Stromal cell of bone marrow (primary cell): ENCODE results near the gene HES5.
"Not testable (repeated sequence)": the region's sequence is repeated elsewhere in the genome, so short reads cannot be mapped to it uniquely, and the experiment has no call there.

Experiments used
- DNase-seq: peaks from one replicate; pipeline ENCODE4 v3.0.0-alpha.2; 2012; ENCODE audit warnings: low read depth

HES5 gene

GRCh38 chr1:2529784-2530512, at the start of gene HES5:
Gene HES5 (minus strand): TSS chr1:2530263. CDS start chr1:2530164, 99 bp downstream.
- no peak for DNase-seq

- DNase-seq, result no peak
Observed at GRCh38 chr1:2578758-2579118, 48.7 kb upstream of the HES5 start.

DNA sequence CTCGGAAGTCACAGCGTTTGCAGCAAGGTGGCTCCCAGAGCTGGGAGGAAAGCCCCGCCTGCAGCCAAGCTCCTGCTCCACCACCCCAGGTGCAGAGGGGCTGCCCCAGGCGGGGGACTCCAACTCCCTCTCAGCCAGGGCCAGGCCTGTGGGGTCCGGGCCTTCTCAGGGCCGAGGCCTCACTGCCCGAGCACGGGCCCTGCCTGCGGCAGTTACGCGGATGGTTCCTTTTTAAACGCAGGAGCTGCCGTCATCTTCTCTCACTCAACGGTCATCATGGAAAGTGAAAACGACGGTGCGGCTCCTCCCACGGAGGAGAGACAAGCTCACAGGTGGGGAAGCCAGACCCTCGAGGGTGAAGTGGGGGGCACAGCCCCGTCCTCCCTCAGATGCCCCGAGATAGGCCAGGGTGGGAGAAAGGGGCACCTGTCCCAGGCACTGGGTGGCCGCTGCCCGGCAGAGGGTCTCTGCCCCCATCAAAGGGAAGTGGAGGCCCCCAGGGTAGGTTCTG, 47.6 kb upstream of the HES5 start:
- DNase-seq, result not testable (repeated sequence)

DNA sequence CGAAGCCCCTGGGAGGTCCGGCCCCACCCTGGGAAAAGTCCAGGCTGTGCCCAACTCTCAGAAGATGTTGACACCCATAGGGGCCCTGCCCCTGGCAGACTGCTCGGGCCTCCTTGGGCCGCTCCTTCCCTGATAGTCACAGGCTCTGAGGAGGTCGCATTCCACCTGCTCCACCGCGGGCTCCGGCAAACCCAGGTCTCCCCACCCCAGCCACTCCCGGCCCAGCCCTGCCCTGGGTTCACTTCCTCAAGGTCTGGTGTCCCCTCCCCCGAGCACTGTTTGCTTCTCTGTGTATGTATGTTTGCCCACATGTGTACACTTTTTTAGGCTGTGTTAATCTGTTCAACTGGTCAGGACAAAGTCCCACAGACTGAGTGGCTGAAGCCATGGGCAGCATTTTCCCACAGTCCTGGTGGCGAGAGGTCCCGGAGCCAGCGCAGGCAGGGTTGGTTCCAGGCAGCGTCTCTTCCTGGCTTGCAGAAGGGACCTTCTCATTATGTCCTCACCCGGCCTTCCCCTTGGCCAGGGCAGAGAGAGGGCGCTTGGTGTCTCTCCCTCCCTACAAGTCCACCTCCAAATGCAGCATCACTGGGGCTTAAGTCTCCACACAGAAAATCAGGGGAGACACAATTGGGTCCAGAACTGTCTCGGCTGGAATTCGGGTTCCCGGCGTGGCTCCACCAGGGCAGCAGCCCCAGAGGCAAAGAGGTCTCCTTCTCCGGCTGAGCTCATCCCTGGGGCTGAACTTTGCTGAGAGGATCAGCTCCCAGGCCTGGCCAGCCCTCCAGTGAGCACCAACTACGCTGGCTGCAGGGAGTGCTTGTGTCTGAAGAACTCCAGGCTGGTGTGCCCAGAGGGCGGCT, 46.0 kb upstream of the HES5 start:
- no peak for DNase-seq

GRCh38 chr1:2574350-2574749, 44.3 kb upstream of the HES5 start:
- no peak for DNase-seq

DNA sequence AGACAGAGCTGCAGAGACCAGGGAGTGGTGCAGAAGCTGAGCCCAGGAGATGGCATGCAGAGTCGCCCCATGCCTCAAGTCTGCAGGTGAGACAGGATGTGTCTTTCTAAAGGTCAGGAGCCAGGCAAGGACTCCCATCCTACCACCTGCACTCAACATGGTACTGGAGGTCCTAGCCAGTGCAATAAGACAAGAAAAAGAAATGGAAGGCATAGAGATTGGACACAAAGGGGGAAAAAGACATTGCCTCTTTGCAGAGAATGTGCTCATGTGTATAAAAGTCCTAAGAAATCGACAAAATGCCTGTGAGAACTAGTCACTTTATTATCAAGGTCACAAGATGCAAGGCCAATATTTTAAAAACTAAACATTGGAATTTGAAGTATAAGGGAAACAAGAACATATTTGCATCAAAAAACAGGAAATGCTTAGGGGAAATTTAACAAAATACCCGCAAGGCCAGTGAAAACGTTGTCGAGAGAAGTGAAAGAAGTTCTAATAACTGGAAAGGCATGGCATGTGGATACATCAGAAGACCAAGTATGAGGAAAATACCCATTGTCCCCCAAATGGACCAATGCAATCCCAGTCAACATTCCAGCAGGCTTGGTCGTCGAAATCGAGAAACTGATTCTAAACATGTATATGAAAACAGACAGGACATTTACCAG, 43.3 kb upstream of the HES5 start:
- DNase-seq, result no peak

DNA sequence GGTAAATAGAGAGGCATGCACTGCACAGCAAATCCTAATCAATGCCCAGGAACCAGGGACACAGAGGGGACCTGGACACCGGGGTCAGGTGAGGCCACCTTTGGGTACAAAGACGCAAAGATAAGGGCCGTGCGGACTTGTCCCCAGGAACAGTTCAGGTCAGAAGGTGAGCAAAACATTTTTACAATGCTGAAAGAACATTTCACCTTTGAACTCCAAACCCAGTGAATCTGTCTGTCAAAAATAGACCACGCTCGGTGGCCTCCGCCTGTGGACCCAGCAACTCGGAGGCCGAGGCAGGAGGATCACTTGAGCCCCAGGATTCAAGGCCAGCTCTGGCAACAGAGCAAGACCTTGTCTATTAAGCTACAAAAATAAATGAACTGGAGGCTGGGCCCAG, 41.3 kb upstream of the HES5 start:
- DNase-seq, result no peak

DNA sequence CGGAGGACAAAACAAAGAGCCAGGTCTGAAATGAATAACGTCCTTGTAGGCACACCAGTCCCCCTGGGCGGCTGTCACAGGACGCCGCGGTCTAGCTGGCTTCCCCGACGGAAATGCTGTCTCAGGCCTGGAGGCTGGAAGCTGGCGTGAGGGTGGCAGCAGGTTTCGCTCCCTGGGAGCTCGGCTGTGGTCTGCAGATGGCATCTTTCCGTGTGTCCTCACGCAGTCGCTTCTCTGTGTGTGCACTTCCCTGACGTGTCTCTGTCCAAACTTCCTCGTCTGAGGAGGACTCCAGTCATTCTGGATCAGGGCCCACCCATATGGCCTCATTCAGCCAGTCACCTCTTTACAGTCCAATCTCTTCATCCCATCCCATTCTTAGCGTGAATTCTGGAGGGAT, 40.3 kb upstream of the HES5 start:
- no peak for DNase-seq

DNA sequence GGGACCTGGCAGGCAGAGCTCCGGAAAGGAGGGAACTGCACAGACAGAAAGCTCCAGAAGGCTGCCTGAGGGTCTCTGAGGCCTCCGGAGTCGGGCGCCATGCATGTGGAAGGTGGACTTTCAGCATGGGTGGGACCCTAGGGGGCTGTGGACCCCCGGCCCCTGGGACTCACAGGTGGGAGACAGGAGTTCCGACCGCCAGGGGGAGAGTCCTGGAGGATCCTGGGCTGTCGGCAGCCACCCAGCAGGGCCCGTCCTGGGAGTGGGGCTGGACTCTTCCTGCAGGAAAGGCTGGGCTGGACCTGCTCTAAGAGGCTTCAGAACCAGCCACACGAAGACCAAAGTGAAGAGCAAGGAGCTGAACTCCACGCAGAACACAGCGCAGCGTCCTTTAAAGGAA, 39.6 kb upstream of the HES5 start:
- DNase-seq, result not testable (repeated sequence)

DNA sequence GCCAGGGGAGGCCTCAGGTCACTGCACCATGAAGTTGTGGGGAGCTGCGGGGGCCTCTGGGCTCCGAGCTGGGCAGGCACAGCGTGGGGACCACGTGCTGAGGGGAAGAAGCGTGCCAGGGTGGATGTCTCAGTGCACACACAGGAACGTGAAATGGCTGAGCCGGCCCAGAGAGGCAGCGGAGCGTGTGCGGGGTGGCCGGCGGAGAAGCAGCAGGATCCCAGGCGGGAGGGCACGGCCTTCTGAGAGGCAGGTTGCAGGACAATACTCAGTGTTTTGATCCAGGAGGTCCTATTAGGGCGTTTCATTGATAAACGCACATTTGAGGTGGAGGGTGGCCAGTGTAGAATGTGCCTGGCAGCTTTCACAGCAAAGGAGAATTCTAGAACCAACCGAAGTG, 39.0 kb upstream of the HES5 start:
- no peak for DNase-seq

DNA sequence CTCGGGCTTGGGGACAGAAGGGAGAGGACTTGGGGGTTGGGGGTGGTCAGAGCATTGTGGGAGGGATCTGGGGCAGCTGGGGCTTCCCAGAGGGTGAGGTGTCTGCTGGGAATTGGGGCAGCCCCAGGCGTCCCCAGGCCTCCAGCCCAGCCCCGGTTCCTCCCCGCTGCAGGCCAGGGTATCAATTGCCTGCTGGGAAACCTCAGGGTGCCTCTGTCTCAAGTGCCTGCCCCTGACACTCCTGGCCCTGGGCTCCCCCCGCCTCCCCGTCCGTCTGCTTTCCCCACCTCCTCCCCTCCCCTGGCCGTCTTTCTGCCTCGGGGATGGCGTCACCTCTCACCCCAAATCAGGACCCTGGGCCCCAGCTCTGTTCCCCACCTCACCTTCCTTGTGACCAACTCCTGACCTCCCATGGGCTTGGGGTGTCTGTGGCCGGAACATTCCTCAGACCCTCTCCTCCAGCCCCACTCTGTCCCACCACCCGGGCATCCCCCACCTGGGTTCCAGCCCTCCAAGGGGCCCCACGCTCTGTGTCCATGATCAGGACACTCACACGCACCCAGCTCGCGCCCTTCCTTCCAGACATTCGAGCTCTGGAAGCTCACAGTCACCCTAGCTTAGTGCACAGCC, 38.2 kb upstream of the HES5 start:
- DNase-seq, result not testable (repeated sequence)

DNA sequence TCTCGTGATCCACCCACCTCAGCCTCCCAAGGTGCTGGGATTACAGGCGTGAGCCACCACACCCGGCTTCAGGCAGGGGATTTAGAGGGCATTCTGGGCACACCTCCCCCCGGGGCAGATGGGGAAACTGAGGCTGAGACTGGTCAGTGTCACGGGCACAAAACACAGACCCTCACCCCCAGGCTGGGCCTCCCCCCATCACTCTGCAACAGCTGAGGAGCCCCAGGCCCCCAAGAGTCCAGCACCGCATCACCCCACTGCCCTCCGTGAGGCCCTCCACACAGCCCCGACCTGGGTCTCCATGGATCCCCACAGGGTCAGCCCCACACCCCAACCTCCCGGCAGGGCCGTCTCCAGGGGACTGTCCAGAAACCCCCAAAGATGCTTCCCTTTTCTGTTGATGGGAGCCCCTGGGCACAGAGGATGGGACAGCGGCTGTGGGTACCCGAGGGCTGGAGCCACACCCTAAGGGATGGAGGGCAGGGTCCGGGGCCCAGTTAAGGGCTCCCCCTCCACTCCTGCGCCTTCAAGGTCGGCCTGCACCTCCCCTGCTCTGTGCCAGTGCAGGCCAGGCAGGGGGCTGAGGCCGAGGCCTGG, 37.1 kb upstream of the HES5 start:
- no peak for DNase-seq

DNA sequence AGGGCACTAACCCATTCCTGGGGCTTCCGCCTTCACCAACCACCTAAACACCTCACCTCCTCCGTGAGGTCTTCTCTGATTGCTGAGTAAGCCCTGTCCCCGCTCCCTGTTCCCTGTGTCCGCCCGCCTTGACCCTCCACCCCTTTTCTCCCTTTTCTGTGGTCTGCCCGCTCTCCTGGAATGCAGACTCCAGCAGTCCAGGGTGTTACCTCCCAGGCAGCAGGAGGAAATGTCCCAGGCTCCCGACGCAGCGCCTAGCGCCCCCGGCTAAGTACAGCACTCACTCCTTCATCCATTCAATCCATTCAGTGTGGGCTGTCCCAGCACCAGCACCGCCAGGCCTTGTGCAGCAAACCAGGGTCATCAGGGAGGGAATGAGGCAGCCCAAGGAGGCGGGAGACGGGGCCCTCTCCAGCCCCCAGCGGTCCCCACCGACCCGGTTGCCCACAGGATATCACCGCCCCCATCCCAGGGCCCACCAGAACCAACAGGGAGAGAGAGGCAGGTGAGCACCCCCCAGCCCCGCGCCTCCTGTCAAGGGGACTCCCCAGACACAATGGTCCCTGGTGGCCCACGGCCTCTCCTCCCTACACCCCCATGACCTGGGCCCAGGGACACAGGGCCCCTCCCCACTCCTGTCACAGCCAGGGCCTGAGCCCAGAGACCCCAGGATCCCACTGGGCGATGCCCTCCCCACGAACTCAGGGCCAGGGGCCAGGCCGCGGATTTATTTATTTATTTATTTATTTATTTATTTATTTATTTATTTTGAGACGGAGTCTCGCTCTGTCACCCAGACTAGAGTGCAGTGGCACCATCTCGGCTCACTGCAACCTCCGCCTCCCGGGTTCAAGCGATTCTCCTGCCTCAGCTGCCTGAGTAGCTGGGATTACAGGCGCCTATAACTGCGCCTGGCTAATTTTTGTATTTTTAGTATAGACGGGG, 36.3 kb upstream of the HES5 start:
- DNase-seq, result no peak

GRCh38 chr1:2564815-2565374, 34.8 kb upstream of the HES5 start:
- no peak for DNase-seq

DNA sequence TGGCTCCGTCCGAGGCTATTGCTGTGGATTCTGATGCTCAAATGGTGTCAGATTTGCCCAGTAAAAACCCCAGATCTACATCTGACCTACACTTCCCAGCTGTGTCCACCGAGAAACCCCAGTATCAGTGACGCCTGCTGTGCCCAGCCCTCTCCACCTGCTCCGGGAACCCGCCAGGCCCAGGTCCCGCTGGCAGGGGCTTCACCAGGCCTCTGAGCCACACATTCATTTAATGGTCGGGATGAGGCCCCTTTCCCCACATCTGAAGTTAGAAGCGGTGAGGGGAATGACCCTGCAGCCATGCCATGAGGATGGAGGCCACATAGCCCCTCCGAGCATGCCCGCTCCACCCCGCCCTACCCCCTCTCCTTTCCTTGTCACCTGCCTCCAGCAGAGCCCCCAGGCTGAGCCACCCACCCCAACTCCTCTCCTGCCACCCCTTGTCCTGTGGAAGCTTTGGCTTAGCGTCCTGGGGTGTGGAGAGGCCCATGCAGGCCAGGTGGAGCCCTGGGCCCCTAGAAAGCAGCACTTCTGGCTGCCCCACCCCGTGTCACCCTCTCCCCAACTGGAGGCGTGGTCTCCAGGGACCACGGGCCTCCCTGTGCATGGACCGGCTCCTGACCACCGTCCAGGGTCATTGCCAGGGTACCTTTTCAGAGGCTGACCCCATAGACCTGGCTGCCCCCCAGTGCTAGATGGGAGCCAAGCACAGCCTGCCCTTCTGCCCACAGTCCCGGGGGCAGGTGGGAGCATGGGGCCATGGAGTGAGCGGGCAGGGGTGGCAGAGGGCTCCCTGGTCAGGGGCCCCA, 34.1 kb upstream of the HES5 start:
- DNase-seq, result no peak

- DNase-seq, result no peak
Observed at GRCh38 chr1:2563205-2563604, 33.1 kb upstream of the HES5 start.

DNA sequence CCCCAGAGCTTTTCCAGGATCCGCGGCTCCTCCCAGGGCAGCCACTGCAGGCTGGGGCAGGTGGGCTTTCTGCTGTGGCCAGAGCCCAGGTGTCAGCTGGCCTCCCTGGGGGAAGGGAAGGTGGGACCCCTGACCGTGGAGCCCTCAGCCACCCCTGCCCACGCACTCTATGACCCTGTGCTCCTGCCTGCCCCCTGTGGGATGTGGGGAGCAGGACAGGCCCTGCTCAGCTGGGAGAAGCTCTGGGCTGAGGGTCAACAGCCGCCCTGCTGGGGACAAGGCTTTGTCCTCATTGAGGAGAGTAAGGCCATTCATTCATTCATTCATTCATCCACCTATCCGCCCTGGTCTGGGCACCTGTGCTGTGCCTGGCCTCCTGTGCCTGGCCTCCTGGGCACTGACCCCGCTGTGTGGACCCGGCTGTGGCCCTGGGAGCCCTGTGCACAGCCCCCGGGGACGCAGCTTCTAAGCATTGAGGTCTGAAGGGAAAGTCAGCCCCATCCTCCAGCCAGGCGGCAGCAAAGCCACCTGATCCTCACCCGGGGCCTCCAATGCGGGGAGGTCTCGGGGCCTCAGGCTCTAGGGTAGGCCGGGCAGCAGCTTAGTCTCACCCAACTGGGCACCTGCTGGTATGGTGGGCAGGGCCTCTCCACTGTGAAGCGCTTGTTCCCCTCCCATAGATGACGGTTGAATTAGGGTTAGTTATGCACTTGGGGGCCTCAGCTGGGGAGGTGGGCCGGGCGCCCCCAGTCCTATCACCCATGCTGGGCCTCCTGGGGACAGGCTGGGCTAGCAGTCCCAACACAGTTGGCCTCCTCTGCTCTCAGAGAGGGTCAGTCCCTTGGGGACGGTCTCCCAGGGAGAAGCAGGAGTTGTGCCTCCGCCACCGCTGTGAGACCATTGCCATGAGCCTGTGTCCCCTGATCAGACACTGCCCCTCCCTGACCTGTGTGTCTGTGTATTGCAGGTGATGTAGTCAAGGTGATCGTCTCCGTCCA, 32.1 kb upstream of the HES5 start:
- no peak for DNase-seq

- DNase-seq, result no peak
Observed at GRCh38 chr1:2561446-2561845, 31.4 kb upstream of the HES5 start.
